Measurements from ENCODE around the gene FSTL1.

FSTL1 gene

DNA sequence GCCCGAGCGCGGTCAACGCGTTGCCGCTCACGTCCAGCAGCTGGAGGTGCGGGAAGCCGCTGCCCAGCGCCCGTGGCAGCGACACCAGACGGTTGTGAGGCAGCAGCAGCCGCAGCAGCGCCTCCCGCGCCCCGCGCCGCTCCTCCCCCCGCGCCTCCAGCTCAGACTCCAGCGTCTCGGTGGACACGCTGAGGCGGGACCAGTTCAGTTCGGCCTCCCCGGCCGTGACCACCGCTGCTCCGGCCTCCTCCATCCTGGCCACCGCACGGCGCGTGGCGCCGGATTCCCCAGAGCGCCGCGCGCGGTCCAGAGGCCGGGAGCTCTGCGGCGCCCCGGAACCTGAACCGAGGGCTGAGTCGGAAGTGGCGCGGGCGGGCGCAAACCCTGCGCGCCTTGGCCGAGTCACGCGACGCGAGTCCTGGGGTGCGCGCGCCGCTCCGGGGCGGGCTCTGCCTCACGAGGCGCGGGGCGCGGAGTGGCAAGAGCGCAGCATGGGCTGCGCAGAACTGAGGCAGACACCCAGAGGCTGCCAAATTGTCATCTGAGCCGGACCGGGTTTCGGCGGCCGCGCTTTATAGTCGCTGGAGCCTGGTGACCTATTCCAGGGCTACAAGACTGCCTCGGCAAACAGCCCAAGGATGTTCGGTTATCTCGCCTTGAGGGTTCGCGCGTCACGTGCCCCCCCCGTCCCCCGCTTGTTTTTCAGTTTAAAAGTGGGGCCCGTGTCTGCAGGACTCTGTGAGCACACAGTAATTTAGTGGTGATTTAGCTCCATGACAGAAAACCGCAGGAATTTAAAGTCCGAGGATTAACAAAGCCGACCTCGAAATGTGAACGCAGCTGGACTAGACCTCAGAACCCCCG lies 101.6 kb downstream of the FSTL1 start, which contains the start of gene LRRC58:
TSS of gene LRRC58 (minus strand) at position 364 of the 864 bp plus-strand sequence. CDS start at position 253, 111 bp downstream.
- peak; percentile 89 for DNase-seq

DNA sequence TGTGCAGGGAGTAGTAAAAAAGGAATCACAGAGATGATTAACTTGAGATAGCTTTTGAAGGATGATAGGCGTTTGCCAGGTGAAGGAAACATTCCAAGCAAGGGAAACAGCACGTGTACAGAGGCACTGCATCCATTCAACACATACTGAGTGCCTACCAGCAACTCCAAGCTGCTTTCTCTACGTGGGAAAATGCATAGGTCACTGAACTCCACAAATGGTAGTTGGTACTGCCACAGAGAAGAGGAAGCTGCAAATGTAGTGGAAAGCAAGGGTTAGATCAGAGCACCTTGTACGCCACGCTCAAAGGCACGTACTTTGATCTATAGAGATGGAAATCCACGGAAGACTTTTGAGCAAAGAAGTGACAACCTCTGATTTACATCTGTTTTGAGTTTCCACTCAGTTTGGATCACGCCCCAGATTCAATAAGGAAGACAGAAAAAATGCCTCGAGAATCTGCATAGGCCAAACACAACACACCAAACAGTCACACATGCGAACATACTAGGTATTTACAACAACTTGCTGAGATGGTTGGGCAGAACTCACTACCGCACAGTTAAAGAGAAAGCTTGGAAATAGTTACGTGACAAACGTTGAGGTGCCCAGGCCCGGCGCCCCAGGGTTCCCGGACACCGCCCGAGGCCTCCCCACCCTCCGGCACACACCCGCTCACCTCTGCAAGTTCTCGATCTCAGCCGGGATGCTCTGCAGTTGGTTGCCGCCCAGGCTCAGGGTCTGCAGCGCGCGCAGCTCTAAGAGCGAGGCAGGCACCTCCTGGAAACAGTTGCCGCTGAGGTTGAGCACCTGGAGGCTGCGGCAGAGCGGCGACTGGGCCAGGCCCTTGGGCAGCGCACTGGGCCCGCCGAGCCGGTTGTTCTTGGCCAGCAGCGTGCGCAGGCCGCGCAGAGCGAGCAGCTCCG lies 102.5 kb downstream of the FSTL1 start:
- DNase-seq, result peak; percentile 57

DNA sequence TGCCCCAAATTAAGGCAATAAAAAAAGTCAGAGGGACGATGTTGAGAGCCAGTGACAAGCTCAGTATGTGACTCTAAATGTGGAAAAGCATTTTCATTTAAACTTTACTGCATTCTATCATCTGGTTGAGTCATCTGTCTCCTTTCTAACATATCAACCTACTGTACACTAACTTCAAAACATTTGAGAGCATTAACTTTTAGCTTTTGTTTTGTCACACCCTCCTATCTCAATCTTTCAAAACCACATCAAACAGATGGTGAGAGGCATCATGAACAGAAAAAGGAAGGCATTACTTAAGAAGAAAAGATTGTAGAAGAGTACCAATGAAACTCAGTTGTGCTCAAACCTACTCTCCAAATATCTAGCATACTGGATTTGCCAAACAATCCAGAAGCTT lies 106.4 kb downstream of the FSTL1 start:
- peak; percentile 64 for DNase-seq

Data from CD4-positive, alpha-beta T cell treated with Interleukin-21 for 1 hour (primary cell).